K562 (cell line): Measurements from ENCODE around the gene ANKRD33.

Source experiments
- BHLHE40 ChIP-seq: IDR thresholded peaks from 2 replicates; pipeline ENCODE4 v1.6.1; 2011; ENCODE audit warnings: low read length, improper control_type of control experiment
- CTCF ChIP-seq, 3 experiments: IDR thresholded peaks in 2 of 3; conservative IDR thresholded peaks in 1 of 3; 2 replicates each; pipeline ENCODE4 v1.5.1; 2011 to 2012; ENCODE audit warnings: low read length in 3 of 3, mild to moderate bottlenecking in 3 of 3, control low read depth in 2 of 3, improper control_type of control experiment in 1 of 3, inconsistent platforms in 1 of 3, low read depth in 1 of 3, mixed read lengths in 1 of 3, moderate library complexity in 1 of 3; ENCODE audit not compliant: insufficient read depth in 2 of 3
- EGR1 ChIP-seq: fragments of 450-650 bp; conservative IDR thresholded peaks from 2 replicates; pipeline ENCODE4 v1.6.1; 2017; ENCODE audit warnings: mild to moderate bottlenecking
- EZH2 ChIP-seq: IDR thresholded peaks from 2 replicates; pipeline ENCODE4 v1.6.1; 2012; ENCODE audit warnings: low read depth, mild to moderate bottlenecking, inconsistent platforms, low read length, borderline replicate concordance
- HNRNPK ChIP-seq: fragments of 200-400 bp; formaldehyde crosslinking; IDR thresholded peaks from one replicate; pipeline ENCODE4 v1.6.1; 2018; ENCODE audit warnings: mild to moderate bottlenecking, low read depth, low read length; ENCODE audit not compliant: poor library complexity, severe bottlenecking
- LCOR ChIP-seq: sonication (generic); formaldehyde crosslinking; IDR thresholded peaks from 2 replicates; pipeline ENCODE4 v1.8.0; 2022; ENCODE audit warnings: mild to moderate bottlenecking, missing genetic modification reagents
- TFE3 ChIP-seq: fragments of 450-650 bp; formaldehyde crosslinking; IDR thresholded peaks from 2 replicates; pipeline ENCODE4 v1.4.0; 2020; ENCODE audit warnings: mild to moderate bottlenecking, mixed read lengths
- TSC22D4 ChIP-seq: fragments of 450-650 bp; IDR thresholded peaks from 2 replicates; pipeline ENCODE4 v1.6.1; 2016; ENCODE audit warnings: missing genetic modification characterization, missing biosample characterization, control low read depth
- ZNF24 ChIP-seq: fragments of 450-650 bp; IDR thresholded peaks from 2 replicates; pipeline ENCODE4 v1.6.1; 2016

GRCh38 chr12:51862947-51863346 is 25.0 kb upstream of the ANKRD33 start:
- TF ChIP-seq LCOR (CRISPR knock-in tag) (no peak), BHLHE40 (no peak), TFE3 (CRISPR knock-in tag) (no peak), ZNF24 (no peak), EZH2 (no peak), TSC22D4 (no peak), HNRNPK (no peak), EGR1 (no peak), CTCF (IDR thresholded peaks at IDR 0.05 in 2 of 3, conservative IDR thresholded peaks at IDR 0.05 in 1 of 3; ENCODE audit: insufficient read depth in 2 of 3, low read depth in 1 of 3, low read length in 3 of 3) (no peak)
